ENCODE data around the gene IL1R1. TPM values are rescaled to one million over a fixed set of nuclear protein-coding genes. Genes with fewer than 3 reads are reported as not detected.
"Not testable (repeated sequence)": the region's sequence is repeated elsewhere in the genome, so short reads cannot be mapped to it uniquely, and the experiment has no call there.

The IL1R1 gene
- total RNA-seq, 2 donors from 2014 or later = 112 to 289 TPM

GRCh38 chr2:102103284-102103683 is 39.3 kb upstream of the IL1R1 start:
- Histone ChIP-seq H3K4me1 (replicated peaks) (no peaks in the 10 kb centered on the region), H3K36me3 (no peaks in the 10 kb centered on the region), H3K27ac (peak overlapping the region; percentile 80 to 82), H3K9me3 (no peaks in the 10 kb centered on the region), H3K4me3 (no peak overlapping the region), H3K27me3 (replicated peaks; ENCODE audit: insufficient read depth) (no peaks in the 10 kb centered on the region)
- WGBS = 96% methylated on average over 8 of the region's 8 CpGs
- intact Hi-C loops (cut with DNase I) = loop anchor here (5.0 kb wide), 1 partner anchor 51 kb away; no protein-coding TSS in a partner anchor
- TF ChIP-seq POLR2A (IDR thresholded peaks at IDR 0.05) = no peak
- TF ChIP-seq CTCF (IDR thresholded peaks at IDR 0.05) = no peak
- TF ChIP-seq POLR2AphosphoS5 (IDR thresholded peaks at IDR 0.05) = no peak
- no peak for DNase-seq (ENCODE audit: low spot score)

DNA sequence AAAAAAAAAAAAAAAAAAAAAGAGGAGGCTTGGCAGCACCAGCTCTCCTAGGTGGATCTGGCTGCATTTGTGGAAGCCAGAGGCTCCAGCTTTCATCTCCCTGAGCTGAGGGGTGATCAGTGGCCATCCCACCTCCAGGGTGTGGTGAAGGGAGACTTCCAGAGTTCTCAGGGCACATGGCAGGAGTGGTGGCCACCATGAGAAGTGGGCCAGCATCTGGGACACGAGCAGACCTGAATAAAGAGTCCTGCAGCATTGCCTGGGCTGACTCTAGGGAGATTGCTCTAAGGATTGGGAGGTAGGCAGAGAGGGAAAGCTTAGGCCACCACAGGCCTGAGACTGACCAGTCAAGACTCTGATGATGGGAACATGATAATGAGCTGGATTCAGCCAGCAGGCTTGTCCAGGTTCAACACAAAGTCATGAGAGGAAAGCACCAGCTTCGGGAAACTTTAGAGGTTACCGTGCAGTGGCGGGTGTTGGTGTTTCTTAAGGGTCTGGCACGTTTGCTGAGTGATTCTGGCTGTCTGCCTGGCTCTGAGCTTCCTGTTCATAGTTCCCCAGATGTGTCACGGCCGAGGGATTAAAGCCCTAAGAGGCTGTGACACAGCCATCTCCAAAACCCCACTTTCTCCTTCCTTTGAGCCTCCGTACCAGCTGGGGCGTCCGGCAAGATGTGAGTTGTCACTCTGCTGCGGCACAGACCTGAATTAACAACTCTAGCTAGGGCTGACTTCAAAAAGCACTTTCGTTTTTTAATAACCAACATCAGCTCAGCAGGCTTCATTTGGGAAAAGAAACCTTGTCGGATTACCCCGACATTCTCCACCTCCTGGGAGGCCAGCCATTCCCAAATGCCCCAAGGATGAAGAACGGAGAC is 38.3 kb upstream of the IL1R1 start:
- no peaks in the 10 kb centered on the region for H3K27me3 ChIP-seq (replicated peaks; ENCODE audit: insufficient read depth)
- peak; percentile 61 for TF ChIP-seq POLR2AphosphoS5 (IDR thresholded peaks at IDR 0.05)
- TF ChIP-seq POLR2A (IDR thresholded peaks at IDR 0.05) = no peak
- peak overlapping the region; percentile 80 to 82 for H3K27ac ChIP-seq
- WGBS = 5% methylated on average over 15 of the region's 15 CpGs
- H3K36me3 ChIP-seq = no peaks in the 10 kb centered on the region
- peak; percentile 69 for DNase-seq (ENCODE audit: low spot score)
- H3K9me3 ChIP-seq = no peaks in the 10 kb centered on the region
- H3K4me1 ChIP-seq (replicated peaks) = no peaks in the 10 kb centered on the region
- intact Hi-C loops (cut with DNase I) = loop anchor here (2.0 to 5.0 kb wide), 2 partner anchors 37 to 52 kb away; no protein-coding TSS in a partner anchor
- H3K4me3 ChIP-seq = peak overlapping the region; percentile 24 to 26

GRCh38 chr2:102106133-102106556 is 36.4 kb upstream of the IL1R1 start:
- peak overlapping the region; percentile 80 to 82 for H3K27ac ChIP-seq
- peaks cover 4% of the 10 kb centered on the region for H3K4me1 ChIP-seq (replicated peaks)
- no peaks in the 10 kb centered on the region for H3K9me3 ChIP-seq
- DNase-seq (ENCODE audit: low spot score) = peak; percentile 65
- no peaks in the 10 kb centered on the region for H3K27me3 ChIP-seq (replicated peaks; ENCODE audit: insufficient read depth)
- 24% methylated on average over 5 of the region's 5 CpGs for WGBS
- H3K4me3 ChIP-seq = peak overlapping the region in 1 of 2 donors; percentile 26
- TF ChIP-seq POLR2AphosphoS5 (IDR thresholded peaks at IDR 0.05) (peak; percentile 72), POLR2A (IDR thresholded peaks at IDR 0.05) (no peak)
- H3K36me3 ChIP-seq = no peaks in the 10 kb centered on the region
- intact Hi-C loops (cut with DNase I) = no loop called here

DNA sequence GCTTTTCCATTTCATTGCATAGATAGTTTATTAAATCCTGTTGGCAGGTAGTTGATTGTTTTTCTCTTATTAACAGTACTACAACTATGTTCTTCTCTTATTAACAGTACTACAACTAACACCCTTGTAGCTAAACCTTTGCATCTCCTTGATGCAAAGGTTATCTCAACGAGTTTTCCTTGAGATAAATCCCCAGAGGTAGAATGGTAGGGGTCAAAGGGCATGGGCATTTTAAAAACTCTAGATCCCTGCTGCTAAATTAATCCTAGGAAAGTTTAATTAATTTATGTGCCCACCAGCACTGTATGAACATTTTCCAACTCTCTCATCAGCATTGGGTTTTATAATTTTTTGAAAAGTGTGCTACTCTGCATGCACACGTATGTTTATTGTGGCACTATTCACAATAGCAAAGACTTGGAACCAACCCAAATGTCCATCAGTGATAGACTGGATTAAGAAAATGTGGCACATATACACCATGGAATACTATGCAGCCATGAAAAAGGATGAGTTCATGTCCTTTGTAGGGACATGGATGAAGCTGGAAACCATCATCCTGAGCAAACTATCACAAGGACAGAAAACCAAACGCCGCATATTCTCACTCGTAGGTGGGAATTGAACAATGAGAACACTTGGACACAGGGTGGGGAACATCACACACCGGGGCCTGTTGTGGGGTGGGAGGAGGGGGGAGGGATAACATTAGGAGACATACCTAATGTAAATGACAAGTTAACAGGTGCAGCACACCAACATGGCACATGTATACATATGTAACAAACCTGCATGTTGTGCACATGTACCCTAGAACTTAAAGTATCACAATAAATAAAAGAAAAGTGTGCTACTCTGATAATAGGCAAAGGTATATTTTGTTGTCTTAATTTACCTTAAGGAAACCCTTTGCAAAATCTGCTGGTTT is 35.5 kb upstream of the IL1R1 start:
- H3K27ac ChIP-seq = peak overlapping the region; percentile 80 to 82
- H3K9me3 ChIP-seq; DNase-seq (ENCODE audit: low spot score); H3K27me3 ChIP-seq (replicated peaks; ENCODE audit: insufficient read depth); H3K36me3 ChIP-seq; intact Hi-C loops (cut with DNase I); H3K4me1 ChIP-seq (replicated peaks): not testable (repeated sequence)
- 69% methylated on average over 5 of the region's 6 CpGs for WGBS
- peak overlapping the region in 1 of 2 donors; percentile 26 for H3K4me3 ChIP-seq

DNA sequence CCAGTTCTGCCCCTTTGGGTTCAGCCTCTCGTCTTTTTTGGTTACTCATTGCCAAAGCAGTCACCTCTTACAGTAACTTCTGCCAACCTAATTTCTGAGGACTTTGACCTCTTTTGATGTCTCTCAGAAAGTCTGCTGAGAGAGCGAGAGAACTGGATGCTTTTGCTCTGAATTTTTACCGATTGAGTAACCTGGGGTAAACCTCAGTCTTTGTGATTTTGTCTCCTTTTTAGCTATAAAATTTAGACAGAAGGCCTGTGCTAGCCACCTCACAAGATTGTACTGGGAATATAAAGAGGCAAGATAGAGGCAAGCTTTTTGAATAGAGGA is 34.8 kb upstream of the IL1R1 start:
- Histone ChIP-seq H3K27ac (peak overlapping the region; percentile 61 to 82), H3K4me1 (replicated peaks) (peaks cover 4% of the 10 kb centered on the region), H3K9me3 (no peaks in the 10 kb centered on the region), H3K27me3 (replicated peaks; ENCODE audit: insufficient read depth) (no peaks in the 10 kb centered on the region), H3K36me3 (no peaks in the 10 kb centered on the region), H3K4me3 (no peak overlapping the region)
- 54% methylated on average over 3 of the region's 3 CpGs for WGBS
- TF ChIP-seq POLR2A (IDR thresholded peaks at IDR 0.05) (no peak), POLR2AphosphoS5 (IDR thresholded peaks at IDR 0.05) (no peak), CTCF (IDR thresholded peaks at IDR 0.05) (no peak)
- DNase-seq (ENCODE audit: low spot score) = no peak
- intact Hi-C loops (cut with DNase I) = no loop called here

DNA sequence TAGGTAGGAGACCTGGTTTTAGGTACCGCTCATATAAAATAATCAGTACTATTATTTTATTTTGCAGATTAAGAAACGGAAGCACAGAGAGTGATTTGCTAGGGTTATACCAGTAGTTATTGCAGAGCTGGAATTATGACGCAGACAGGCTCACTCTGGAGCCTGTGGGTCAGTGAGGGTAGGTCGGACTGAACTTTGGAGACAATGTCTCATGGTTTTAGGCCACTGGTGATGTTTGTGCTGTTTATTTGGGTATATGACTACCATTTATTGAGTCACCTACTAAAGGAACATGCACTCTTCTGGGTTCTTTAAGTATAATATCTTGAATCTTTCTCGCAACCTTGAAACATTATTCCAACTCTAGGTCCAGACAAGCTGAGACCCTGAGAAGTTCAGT is 33.5 kb upstream of the IL1R1 start:
- no peak for DNase-seq (ENCODE audit: low spot score)
- H3K27me3 ChIP-seq (replicated peaks; ENCODE audit: insufficient read depth) = no peaks in the 10 kb centered on the region
- H3K9me3 ChIP-seq = no peaks in the 10 kb centered on the region
- H3K27ac ChIP-seq = peak overlapping the region; percentile 61 to 82
- TF ChIP-seq CTCF (IDR thresholded peaks at IDR 0.05) = no peak
- TF ChIP-seq POLR2A (IDR thresholded peaks at IDR 0.05) = no peak
- TF ChIP-seq POLR2AphosphoS5 (IDR thresholded peaks at IDR 0.05) = no peak
- no peak overlapping the region for H3K4me3 ChIP-seq
- H3K4me1 ChIP-seq (replicated peaks) = peaks cover 4% of the 10 kb centered on the region
- H3K36me3 ChIP-seq = no peaks in the 10 kb centered on the region
- intact Hi-C loops (cut with DNase I) = no loop called here
- WGBS = 94% methylated on average over 5 of the region's 5 CpGs

Data from prostate gland (tissue), 2 donors.